Small intestine (tissue), 7 donors: ENCODE measurements around the gene NPY4R. TPM values are rescaled to one million over a fixed set of nuclear protein-coding genes. Genes with fewer than 3 reads are reported as not detected.
"Not testable (repeated sequence)": the region's sequence is repeated elsewhere in the genome, so short reads cannot be mapped to it uniquely, and the experiment has no call there.

Source experiments
- DNase-seq, 2 donors: peaks; one replicate each; pipeline versions ENCODE4 v3.0.0 to v3.0.0-alpha.2; 2013
- FAIRE-seq: peaks from 2 replicates; lab custom pipeline; 2012; peaks lifted over from hg19 to GRCh38; lab: Jason Lieb, UNC
- H3K27ac ChIP-seq, 3 donors: one replicate each; pipeline ENCODE4 v1.5.1; 2013; ENCODE audit warnings: low read length in 2 of 3, mild to moderate bottlenecking in 2 of 3, control low read depth in 1 of 3, inconsistent platforms in 1 of 3, low read depth in 1 of 3, moderate library complexity in 1 of 3
- H3K27me3 ChIP-seq, 3 donors: one replicate each; pipeline ENCODE4 v1.6.1; 2013; ENCODE audit warnings: low read length in 3 of 3, inconsistent platforms in 1 of 3; ENCODE audit not compliant: control insufficient read depth in 3 of 3, insufficient read depth in 3 of 3
- H3K36me3 ChIP-seq, 3 donors: one replicate each; pipeline ENCODE4 v1.6.1; 2013; ENCODE audit warnings: low read length in 3 of 3, inconsistent platforms in 1 of 3, low read depth in 1 of 3, mild to moderate bottlenecking in 1 of 3, moderate library complexity in 1 of 3; ENCODE audit not compliant: control insufficient read depth in 3 of 3, insufficient read depth in 2 of 3
- H3K4me1 ChIP-seq, 3 donors: one replicate each; pipeline ENCODE4 v1.6.1; 2013; ENCODE audit warnings: low read length in 2 of 3, inconsistent platforms in 1 of 3, low read depth in 1 of 3, mild to moderate bottlenecking in 1 of 3, moderate library complexity in 1 of 3; ENCODE audit not compliant: control insufficient read depth in 3 of 3, insufficient read depth in 2 of 3
- H3K4me3 ChIP-seq, 3 donors: one replicate each; pipeline ENCODE4 v1.5.1; 2013; ENCODE audit warnings: low read length in 3 of 3, control low read depth in 1 of 3, inconsistent platforms in 1 of 3, low read depth in 1 of 3, mild to moderate bottlenecking in 1 of 3, moderate library complexity in 1 of 3
- H3K9me3 ChIP-seq, 2 donors: one replicate each; pipeline ENCODE4 v1.6.1; 2013; ENCODE audit warnings: low read depth in 1 of 2, low read length in 1 of 2; ENCODE audit not compliant: control insufficient read depth in 2 of 2, insufficient read depth in 1 of 2
- WGBS, 3 donors: extraction: QIAGEN DNeasy Blood & Tissue Kit; methylation state at CpG; one replicate each; pipeline ENCODE4 v1.1.7; 2013; 5-methylcytosine and 5-hydroxymethylcytosine counted together
- polyA plus RNA-seq, 4 donors: library from polyadenylated mRNA; stranded (reverse) in 3 of 4; unstranded in 1 of 4; fragments of 200-250 nt in 3 of 4; fragments of 120-200 nt in 1 of 4; gene quantifications; one replicate each; pipeline versions ENCODE4 v1.2.1 to v1.2.3, GENCODE V29; 2013
- donor health status: healthy with polysubstance abuse.
- donor health status: control.
- donor health status: control.
- donor health status: Bipolar disorder and iron deficiency.
- donor health status: healthy.

NPY4R gene
- polyA plus RNA-seq, 4 donors = 0.73 to 0.78 TPM; not detected in 2

GRCh38 chr10:46498985-46499703 lies 33.4 kb upstream of the NPY4R start:
- 58 to 79% (median 79%) methylated on average over 2 of the region's 5 CpGs for WGBS, 3 donors
- H3K4me1 ChIP-seq, H3K27ac ChIP-seq, FAIRE-seq, H3K4me3 ChIP-seq, H3K9me3 ChIP-seq, H3K36me3 ChIP-seq, H3K27me3 ChIP-seq, DNase-seq: not testable (repeated sequence)

GRCh38 chr10:46497878-46498277 lies 32.1 kb upstream of the NPY4R start:
- not testable (repeated sequence) for H3K4me1 ChIP-seq, FAIRE-seq, H3K9me3 ChIP-seq, H3K27ac ChIP-seq, DNase-seq, H3K36me3 ChIP-seq, H3K4me3 ChIP-seq, H3K27me3 ChIP-seq
- WGBS, 3 donors = no CpG with 5 or more reads among the region's 2 CpGs

- not testable (repeated sequence) for H3K27ac ChIP-seq, H3K4me1 ChIP-seq, DNase-seq, H3K4me3 ChIP-seq, H3K36me3 ChIP-seq, H3K27me3 ChIP-seq, FAIRE-seq, H3K9me3 ChIP-seq
- WGBS, 3 donors = no CpG with 5 or more reads among the region's 4 CpGs
Observed at GRCh38 chr10:46497401-46497800, 31.6 kb upstream of the NPY4R start.

- not testable (repeated sequence) for DNase-seq, H3K9me3 ChIP-seq, H3K27ac ChIP-seq, FAIRE-seq, H3K27me3 ChIP-seq, H3K4me1 ChIP-seq, H3K4me3 ChIP-seq, H3K36me3 ChIP-seq
- no CpG with 5 or more reads among the region's 1 CpG for WGBS, 3 donors
Observed at GRCh38 chr10:46491364-46492114, 25.8 kb upstream of the NPY4R start.

GRCh38 chr10:46490285-46490684 lies 24.5 kb upstream of the NPY4R start:
- not testable (repeated sequence) for H3K27ac ChIP-seq, H3K27me3 ChIP-seq, H3K36me3 ChIP-seq, H3K4me3 ChIP-seq, H3K4me1 ChIP-seq, DNase-seq, H3K9me3 ChIP-seq, FAIRE-seq
- 84 to 91% (median 88%) methylated on average over 8 to 9 of the region's 11 CpGs for WGBS, 3 donors

- not testable (repeated sequence) for H3K9me3 ChIP-seq, H3K27ac ChIP-seq, DNase-seq, FAIRE-seq, H3K27me3 ChIP-seq, H3K36me3 ChIP-seq, H3K4me3 ChIP-seq, H3K4me1 ChIP-seq
- WGBS, 3 donors = no CpG with 5 or more reads among the region's 2 CpGs
Observed at GRCh38 chr10:46486459-46486858, 20.7 kb upstream of the NPY4R start.

- DNase-seq = peak; percentile 32 to 60
- H3K27ac ChIP-seq = not testable (repeated sequence)
Observed at GRCh38 chr10:46474746-46475320, 9.1 kb upstream of the NPY4R start.

GRCh38 chr10:46473758-46474157 lies 8.0 kb upstream of the NPY4R start:
- not testable (repeated sequence) for FAIRE-seq, DNase-seq, H3K27ac ChIP-seq, H3K27me3 ChIP-seq, H3K4me1 ChIP-seq, H3K36me3 ChIP-seq, H3K4me3 ChIP-seq, H3K9me3 ChIP-seq
- 7 to 50% (median 26%) methylated on average over 2 to 3 of the region's 3 CpGs for WGBS, 3 donors

More at GRCh38 chr10:46474746-46475320, 9.1 kb upstream of the NPY4R start:
- H3K36me3 ChIP-seq, FAIRE-seq, H3K4me1 ChIP-seq, H3K4me3 ChIP-seq, H3K9me3 ChIP-seq, H3K27me3 ChIP-seq: not testable (repeated sequence)
- 13 to 57% (median 40%) methylated on average over 1 to 2 of the region's 3 CpGs for WGBS, 3 donors
